SU-DHL-6 (cell line): ENCODE data around the gene HTN1.

Experiments
- H2AFZ ChIP-seq: fragments of 200-600 bp; sonication (generic); 2 replicates; pipeline ENCODE4 v1.6.1; 2014; ENCODE audit warnings: low read depth, mild to moderate bottlenecking, moderate library complexity, mixed read lengths, antibody characterized with exemption, low read length; ENCODE audit not compliant: severe bottlenecking
- H3F3A ChIP-seq: fragments of 200-600 bp; shearing (Covaris generic); 2 replicates; pipeline ENCODE4 v1.6.0; 2016; ENCODE audit warnings: antibody characterized with exemption, mild to moderate bottlenecking; ENCODE audit not compliant: insufficient read depth
- H3K27ac ChIP-seq: fragments of 200-600 bp; sonication (generic); 2 replicates; pipeline ENCODE4 v1.5.1; 2016; ENCODE audit warnings: low read depth, mild to moderate bottlenecking, low read length, moderate library complexity, mixed read lengths
- H3K27me3 ChIP-seq: fragments of 200-600 bp; sonication (generic), shearing (Covaris generic); 2 replicates; pipeline ENCODE4 v1.6.0; 2014; ENCODE audit warnings: mild to moderate bottlenecking, low read length
- H3K36me3 ChIP-seq: fragments of 200-600 bp; sonication (generic); 2 replicates; pipeline ENCODE4 v1.6.1; 2014; ENCODE audit warnings: mild to moderate bottlenecking, low read length, mixed read lengths
- H3K4me2 ChIP-seq: fragments of 300-600, 200-600 bp; shearing (Covaris generic), sonication (generic); 2 replicates; pipeline ENCODE4 v1.6.0; 2014; ENCODE audit warnings: low read length, low read depth, mild to moderate bottlenecking; ENCODE audit not compliant: poor library complexity, severe bottlenecking
- H3K4me3 ChIP-seq: fragments of 200-600 bp; sonication (generic); 2 replicates; pipeline ENCODE4 v1.5.1; 2014; ENCODE audit warnings: antibody characterized with exemption, low read length, mild to moderate bottlenecking, mixed read lengths; ENCODE audit not compliant: insufficient read depth, poor library complexity, severe bottlenecking
- H3K79me2 ChIP-seq: fragments of 200-600 bp; sonication (generic); 2 replicates; pipeline ENCODE4 v1.6.1; 2014; ENCODE audit warnings: mild to moderate bottlenecking, low read length, moderate library complexity; ENCODE audit not compliant: insufficient read depth
- H3K9ac ChIP-seq: fragments of 200-600 bp; sonication (generic); 2 replicates; pipeline ENCODE4 v1.7.0; 2014; ENCODE audit warnings: mild to moderate bottlenecking, low read length
- H3K9me2 ChIP-seq: fragments of 200-600 bp; sonication (generic); replicated peaks from 2 replicates; pipeline ENCODE4 v1.6.1; 2014; ENCODE audit warnings: low read length; ENCODE audit not compliant: insufficient read depth
- H3K9me3 ChIP-seq: fragments of 200-600 bp; sonication (generic); 2 replicates; pipeline ENCODE4 v1.6.1; 2014; ENCODE audit warnings: low read length, mixed read lengths; ENCODE audit not compliant: insufficient read depth
- H4K20me1 ChIP-seq: fragments of 200-600 bp; sonication (generic); 2 replicates; pipeline ENCODE4 v1.6.1; 2014; ENCODE audit warnings: low read depth, mild to moderate bottlenecking, antibody characterized with exemption, low read length, moderate library complexity, mixed read lengths
- EZH2phosphoT487 ChIP-seq: fragments of 200-600 bp; sonication (generic), shearing (Covaris generic); conservative IDR thresholded peaks from 2 replicates; pipeline ENCODE4 v1.6.1; 2018; ENCODE audit warnings: mild to moderate bottlenecking, antibody characterized with exemption, low read length, moderate library complexity, mixed read lengths
- TF ChIP-seq, protein P1 (sequence below): fragments of 200-600 bp; sonication (generic); IDR thresholded peaks from one replicate; pipeline ENCODE4 v1.5.1; 2017; ENCODE audit warnings: antibody characterized with exemption, mild to moderate bottlenecking, low read length, moderate library complexity; ENCODE audit not compliant: insufficient read depth, poor library complexity, severe bottlenecking

The HTN1 gene

DNA sequence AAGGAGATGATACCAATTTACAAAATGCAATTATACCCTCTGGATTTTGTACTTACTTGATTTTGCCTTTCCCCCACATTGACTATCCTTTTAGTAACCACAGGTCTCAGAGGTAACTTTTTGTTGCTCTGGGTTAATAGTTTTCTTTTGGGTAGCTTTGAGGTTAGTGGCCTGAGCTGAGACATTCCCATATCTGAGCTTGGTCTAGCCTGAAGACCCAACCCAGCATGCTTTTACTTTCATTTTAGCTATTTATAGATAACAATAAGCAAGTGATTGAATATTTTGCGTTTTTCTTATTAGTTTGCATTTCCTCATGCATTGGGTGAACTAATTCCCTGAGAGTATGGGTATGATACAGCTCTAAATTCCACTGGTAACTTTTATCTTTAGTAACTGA, 11.8 kb downstream of the HTN1 start:
- H4K20me1 ChIP-seq, result no peaks in the 10 kb centered on the region
- H3K4me2 ChIP-seq, result no peak overlapping the region
- H2AFZ ChIP-seq, result no peak overlapping the region
- H3K9ac ChIP-seq, result no peak overlapping the region
- no peaks in the 10 kb centered on the region for H3K79me2 ChIP-seq
- no peaks in the 10 kb centered on the region for H3K27me3 ChIP-seq
- H3K4me3 ChIP-seq, result no peak overlapping the region
- H3K36me3 ChIP-seq, result no peaks in the 10 kb centered on the region
- no peak overlapping the region for H3K27ac ChIP-seq
- no peaks in the 10 kb centered on the region for H3K9me2 ChIP-seq
- TF ChIP-seq, protein P1, sequence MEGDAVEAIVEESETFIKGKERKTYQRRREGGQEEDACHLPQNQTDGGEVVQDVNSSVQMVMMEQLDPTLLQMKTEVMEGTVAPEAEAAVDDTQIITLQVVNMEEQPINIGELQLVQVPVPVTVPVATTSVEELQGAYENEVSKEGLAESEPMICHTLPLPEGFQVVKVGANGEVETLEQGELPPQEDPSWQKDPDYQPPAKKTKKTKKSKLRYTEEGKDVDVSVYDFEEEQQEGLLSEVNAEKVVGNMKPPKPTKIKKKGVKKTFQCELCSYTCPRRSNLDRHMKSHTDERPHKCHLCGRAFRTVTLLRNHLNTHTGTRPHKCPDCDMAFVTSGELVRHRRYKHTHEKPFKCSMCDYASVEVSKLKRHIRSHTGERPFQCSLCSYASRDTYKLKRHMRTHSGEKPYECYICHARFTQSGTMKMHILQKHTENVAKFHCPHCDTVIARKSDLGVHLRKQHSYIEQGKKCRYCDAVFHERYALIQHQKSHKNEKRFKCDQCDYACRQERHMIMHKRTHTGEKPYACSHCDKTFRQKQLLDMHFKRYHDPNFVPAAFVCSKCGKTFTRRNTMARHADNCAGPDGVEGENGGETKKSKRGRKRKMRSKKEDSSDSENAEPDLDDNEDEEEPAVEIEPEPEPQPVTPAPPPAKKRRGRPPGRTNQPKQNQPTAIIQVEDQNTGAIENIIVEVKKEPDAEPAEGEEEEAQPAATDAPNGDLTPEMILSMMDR, result no peak
- TF ChIP-seq EZH2phosphoT487, result no peak
- H3F3A ChIP-seq, result no peaks in the 10 kb centered on the region
- no peaks in the 10 kb centered on the region for H3K9me3 ChIP-seq

DNA sequence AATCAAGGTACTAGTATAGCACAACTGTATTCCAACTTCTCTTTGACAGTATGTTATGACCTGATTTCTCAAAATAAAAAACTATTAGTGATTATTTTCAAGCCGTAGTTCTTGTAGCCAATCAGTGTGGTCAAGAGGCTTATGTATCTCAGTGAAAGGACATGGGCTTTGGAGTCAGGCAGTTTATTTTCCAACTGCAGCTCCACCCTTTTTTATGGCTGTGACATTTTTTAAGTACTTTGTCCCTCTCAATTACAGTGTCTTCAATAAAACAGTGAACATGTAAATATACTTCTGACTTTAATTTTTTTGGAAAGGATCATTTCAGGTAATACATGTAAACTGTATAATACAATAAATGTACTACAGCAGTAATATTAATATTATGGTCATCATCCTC, 30.0 kb downstream of the HTN1 start:
- no peaks in the 10 kb centered on the region for H3K36me3 ChIP-seq
- no peaks in the 10 kb centered on the region for H3K27me3 ChIP-seq
- no peak overlapping the region for H3K27ac ChIP-seq
- H3K9ac ChIP-seq, result no peak overlapping the region
- no peaks in the 10 kb centered on the region for H3K9me3 ChIP-seq
- H2AFZ ChIP-seq, result no peak overlapping the region
- no peaks in the 10 kb centered on the region for H3F3A ChIP-seq
- no peaks in the 10 kb centered on the region for H4K20me1 ChIP-seq
- TF ChIP-seq EZH2phosphoT487, result no peak
- TF ChIP-seq, protein P1, result no peak
- no peaks in the 10 kb centered on the region for H3K79me2 ChIP-seq
- H3K4me3 ChIP-seq, result no peak overlapping the region
- no peaks in the 10 kb centered on the region for H3K9me2 ChIP-seq
- H3K4me2 ChIP-seq, result no peak overlapping the region

DNA sequence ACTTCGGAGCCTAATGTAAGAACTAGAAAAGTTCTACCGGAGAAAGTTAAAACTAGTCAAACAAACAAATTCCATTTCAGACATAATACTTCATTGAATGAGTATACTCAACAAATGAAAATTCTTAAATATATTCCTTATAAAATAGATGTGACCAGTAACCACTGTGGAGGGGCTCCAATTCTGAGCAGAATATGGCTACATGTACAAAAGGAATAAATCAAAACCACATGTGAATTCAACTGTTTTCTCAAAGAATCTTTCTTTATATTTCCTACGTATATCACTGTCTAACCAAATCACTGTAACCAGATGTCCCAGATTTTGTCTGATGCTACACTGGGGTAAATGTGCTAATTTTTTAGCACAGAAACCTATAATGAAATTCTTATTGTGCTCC, 49.0 kb downstream of the HTN1 start:
- Histone ChIP-seq H3K79me2 (no peaks in the 10 kb centered on the region), H3K27ac (no peak overlapping the region), H2AFZ (no peak overlapping the region), H3K27me3 (no peaks in the 10 kb centered on the region), H4K20me1 (no peaks in the 10 kb centered on the region), H3F3A (no peaks in the 10 kb centered on the region), H3K9me2 (no peaks in the 10 kb centered on the region), H3K36me3 (no peaks in the 10 kb centered on the region), H3K9ac (no peak overlapping the region), H3K9me3 (no peaks in the 10 kb centered on the region), H3K4me3 (no peak overlapping the region), H3K4me2 (no peak overlapping the region)
- TF ChIP-seq, protein P1, result no peak
- TF ChIP-seq EZH2phosphoT487, result no peak
